H1 (cell line): Measurements from ENCODE around the gene L3MBTL4.

Experiments
- ATF2 ChIP-seq: IDR thresholded peaks from 2 replicates; pipeline ENCODE4 v1.6.1; 2012; ENCODE audit warnings: low read length, inconsistent platforms
- CHD7 ChIP-seq: fragments of 300-600 bp; sonication (generic); IDR thresholded peaks from 2 replicates; pipeline ENCODE4 v1.7.1; 2012; ENCODE audit warnings: low read length, moderate library complexity, mild to moderate bottlenecking, inconsistent platforms; ENCODE audit not compliant: insufficient replicate concordance
- TCF12 ChIP-seq: IDR thresholded peaks from 2 replicates; pipeline ENCODE4 v1.6.1; 2011; ENCODE audit warnings: low read depth, mild to moderate bottlenecking, low read length

GRCh38 chr18:6336239-6336638, 78.5 kb downstream of the L3MBTL4 start:
- TF ChIP-seq CHD7 (no peak), TCF12 (no peak), ATF2 (no peak)
